Right ventricle myocardium superior (tissue), 1 donor: ENCODE measurements around the gene RET. TPM values are rescaled to one million over a fixed set of nuclear protein-coding genes. Genes with fewer than 3 reads are reported as not detected.
A peak's percentile ranks its signal among the peaks of the same experiment; 100 is the strongest.

Source experiments
- ATAC-seq: fragments of 200-7000 bp; cut with Tn5 transposase; one replicate; pipeline ENCODE4 v1.9.1; 2020; ENCODE audit warnings: mild to moderate bottlenecking; ENCODE audit not compliant: poor library complexity
- DNase-seq: peaks from one replicate; pipeline ENCODE4 v3.0.0-alpha.2; 2020
- intact Hi-C: fragments of 100-400 bp; cut with DNase I; formaldehyde crosslinking; loops from one replicate; pipeline ENCODE4 v1.11.2; 2022
- total RNA-seq: library from RNA; stranded (reverse); fragmentation: NEBNext Ultra II Directional; extraction: Animal tissue kit (Norgen Biotek cat#: 25700); gene quantifications from one replicate; pipeline ENCODE4 v1.2.1, GENCODE V29; 2021
- donor health status: DM: no; HTN: yes; CAD: no; lungs with severe emphysema.

RET gene
- total RNA-seq, 1 donor from 2014 or later, result 6.6 TPM

- DNase-seq, result no peak
- intact Hi-C loops, result no loop called here
- ATAC-seq, result no peak
These were observed 90.1 kb downstream of the RET start for GRCh38 chr10:43166880-43167497.

GRCh38 chr10:43167498-43167889, 90.6 kb downstream of the RET start:
- no peak for ATAC-seq
- intact Hi-C loops, result no loop called here
- DNase-seq, result no peak

- ATAC-seq (no peak), DNase-seq (no peak)
- intact Hi-C loops, result no loop called here
These were observed 93.6 kb downstream of the RET start for GRCh38 chr10:43170491-43170890.

- ATAC-seq (no peak), DNase-seq (no peak)
- intact Hi-C loops, result no loop called here
These were observed 95.8 kb downstream of the RET start for GRCh38 chr10:43172645-43173044.

- intact Hi-C loops, result no loop called here
- no peak for DNase-seq
- peak; percentile 36 for ATAC-seq
These were observed 96.3 kb downstream of the RET start for GRCh38 chr10:43173120-43173519.

- intact Hi-C loops, result no loop called here
- ATAC-seq, result peak; percentile 84
These were observed 98.1 kb downstream of the RET start for GRCh38 chr10:43174969-43175368.

GRCh38 chr10:43176271-43176670, 99.4 kb downstream of the RET start:
- DNase-seq, result no peak
- ATAC-seq, result no peak
- intact Hi-C loops, result no loop called here

More at GRCh38 chr10:43174969-43175368, 98.1 kb downstream of the RET start:
- DNase-seq, result no peak

- intact Hi-C loops, result no loop called here
- no peak for ATAC-seq
- no peak for DNase-seq
These were observed 100.7 kb downstream of the RET start for GRCh38 chr10:43177595-43177994.

Other genes with a start within 250 kb of the RET start
- 6.6 TPM for gene CSGALNACT2, start 61.4 kb downstream of the RET start, total RNA-seq
- gene RASGEF1A, start 190.0 kb downstream of the RET start, total RNA-seq, result 1.6 TPM